HepG2 (cell line): ENCODE data around the gene RAI14. TPM values are rescaled to one million over a fixed set of nuclear protein-coding genes. Genes with fewer than 3 reads are reported as not detected.

Experiments
- ATAC-seq: fragments of 200-7000 bp; cut with Tn5 transposase; 3 replicates; pipeline ENCODE4 v1.9.1; 2020; ENCODE audit warnings: mild to moderate bottlenecking, moderate library complexity
- BruUV-seq: library from RNA; stranded (reverse); fragments of 400-500 nt; replicated peaks from 2 replicates; lab custom pipeline; 2021; lab: Mats Ljungman, UMichigan
- CTCF ChIA-PET: fragments of 300-600 bp; formaldehyde crosslinking; extraction: SDS; loops from one replicate; lab custom pipeline; 2021; ENCODE audit warnings: low total read pairs, inconsistent platforms, low intra/inter-chr PET ratio; lab: Yijun Ruan, JAX
- POLR2A ChIA-PET: fragments of 350-600 bp; sonication (Branson Sonifier 250); formaldehyde crosslinking; loops from one replicate; lab custom pipeline; 2020; ENCODE audit warnings: antibody characterized with exemption, inconsistent platforms; lab: Yijun Ruan, JAX
- DNase-seq: peaks from one replicate; pipeline ENCODE4 v3.0.0-alpha.2; 2015; ENCODE audit warnings: low spot score
- FAIRE-seq: peaks from 3 replicates; lab custom pipeline; 2011; peaks lifted over from hg19 to GRCh38; lab: Jason Lieb, UNC
- H2AFZ ChIP-seq: one replicate; pipeline ENCODE4 v1.6.1; 2011; ENCODE audit warnings: low read length, inconsistent platforms
- H3K27ac ChIP-seq: fragments of 300-600 bp; 3 replicates; pipeline ENCODE4 v1.8.0; 2011; ENCODE audit warnings: mixed run types, mild to moderate bottlenecking, mixed read lengths, low read length, inconsistent platforms; ENCODE audit not compliant: insufficient read depth; ENCODE audit errors: extremely low read length
- H3K27me3 ChIP-seq, 2 experiments: fragments of 200-600 bp in 1 of 2; 2 replicates in 1 of 2; 3 replicates in 1 of 2; pipeline versions ENCODE4 v1.6.0 to v1.8.0; 2011; ENCODE audit warnings: low read length in 2 of 2, mild to moderate bottlenecking in 2 of 2, moderate library complexity in 2 of 2, inconsistent platforms in 1 of 2; ENCODE audit not compliant: insufficient read depth in 2 of 2, control insufficient read depth in 1 of 2
- H3K36me3 ChIP-seq, 2 experiments: fragments of 200-600 bp in 1 of 2; replicated peaks in 1 of 2; 2 replicates in 1 of 2; 3 replicates in 1 of 2; pipeline versions ENCODE4 v1.5.1 to v1.8.0; 2011; ENCODE audit warnings: low read length in 2 of 2, inconsistent platforms in 1 of 2; ENCODE audit not compliant: insufficient read depth in 2 of 2, control insufficient read depth in 1 of 2
- H3K4me1 ChIP-seq: 2 replicates; pipeline ENCODE4 v1.5.1; 2012; ENCODE audit warnings: low read length, inconsistent platforms; ENCODE audit not compliant: insufficient read depth
- H3K4me2 ChIP-seq: 2 replicates; pipeline ENCODE4 v1.6.0; 2011; ENCODE audit warnings: low read depth, low read length, inconsistent platforms
- H3K4me3 ChIP-seq, 3 experiments: fragments of 200-600 bp in 1 of 3; sonication (generic), shearing (Covaris generic) in 1 of 3; replicated peaks in 1 of 3; 2 replicates each; pipeline ENCODE4 v1.5.1; 2011 to 2016; ENCODE audit warnings: low read length in 3 of 3, inconsistent platforms in 2 of 3, low read depth in 2 of 3, mild to moderate bottlenecking in 2 of 3, control low read depth in 1 of 3, mixed read lengths in 1 of 3; ENCODE audit not compliant: insufficient read depth in 1 of 3
- H3K79me2 ChIP-seq: one replicate; pipeline ENCODE4 v1.6.1; 2011; ENCODE audit warnings: low read length, inconsistent platforms; ENCODE audit not compliant: insufficient read depth
- H3K9ac ChIP-seq: 2 replicates; pipeline ENCODE4 v1.6.0; 2011; ENCODE audit warnings: mild to moderate bottlenecking, low read depth, low read length, inconsistent platforms; ENCODE audit not compliant: insufficient read depth
- H3K9me3 ChIP-seq: 2 replicates; pipeline ENCODE4 v1.5.1; 2012; ENCODE audit warnings: mild to moderate bottlenecking, low read length
- H4K20me1 ChIP-seq: 2 replicates; pipeline ENCODE4 v1.6.0; 2011; ENCODE audit warnings: inconsistent platforms, mild to moderate bottlenecking, low read length, moderate library complexity; ENCODE audit not compliant: insufficient read depth
- ETV5 ChIP-seq: IDR thresholded peaks from 2 replicates; pipeline ENCODE4 v1.6.1; 2018; ENCODE audit warnings: missing biosample characterization, missing genetic modification reagents, inconsistent platforms, borderline replicate concordance
- MED13 ChIP-seq: sonication (generic); formaldehyde crosslinking; IDR thresholded peaks from 2 replicates; pipeline ENCODE4 v1.5.0; 2020; ENCODE audit warnings: missing genetic modification reagents
- PRDM15 ChIP-seq: sonication (generic); formaldehyde crosslinking; IDR thresholded peaks from 2 replicates; pipeline ENCODE4 v1.4.0; 2020; ENCODE audit warnings: missing genetic modification reagents
- ZBTB1 ChIP-seq: sonication (generic); formaldehyde crosslinking; IDR thresholded peaks from 2 replicates; pipeline ENCODE4 v1.4.0; 2020; ENCODE audit warnings: missing genetic modification reagents, borderline replicate concordance
- ZNF816 ChIP-seq: sonication (generic); formaldehyde crosslinking; IDR thresholded peaks from 2 replicates; pipeline ENCODE4 v1.8.0; 2022; ENCODE audit warnings: missing genetic modification reagents, mild to moderate bottlenecking, borderline replicate concordance
- WGBS: methylation state at CpG from one replicate; pipeline ENCODE4 v1.1.6; 2017; ENCODE audit warnings: low lambda C conversion rate; 5-methylcytosine and 5-hydroxymethylcytosine counted together
- in situ Hi-C: cut with HindIII; loops from 2 replicates; pipeline ENCODE4 v1.10.0; 2017; ENCODE audit warnings: low pct_unique_long_range_greater_than_20kb; ENCODE audit not compliant: extremely low pct_ligation_motif_present
- intact Hi-C: fragments of 100-400 bp; cut with micrococcal nuclease; formaldehyde crosslinking; loops from one replicate; pipeline ENCODE4 v1.10.0; 2022; ENCODE audit not compliant: unreplicated experiment
- polyA plus RNA-seq, 8 experiments: library from polyadenylated mRNA; depleted of rRNA in 3 of 8; stranded (reverse) in 7 of 8; unstranded in 1 of 8; fragments of >200 nt; fragmentation: Illumina TruSeq in 4 of 8; extraction: Trizol in 4 of 8; gene quantifications; 2 replicates each; pipeline versions ENCODE4 v1.2.1 to v1.2.3, GENCODE V29; 2011 to 2016; ENCODE audit warnings: low read depth in 4 of 8, missing spikeins in 1 of 8, mixed read lengths in 1 of 8; ENCODE audit not compliant: insufficient read depth in 1 of 8
- total RNA-seq, 5 experiments: library from RNA; depleted of rRNA; stranded (reverse); fragments of >200 nt; fragmentation: Illumina TruSeq; extraction: Trizol; gene quantifications; 2 replicates each; pipeline ENCODE4 v1.2.3, GENCODE V29; 2016; ENCODE audit warnings: low read depth in 1 of 5

Gene RAI14
- total and polyA plus RNA-seq, 2 of the 13 experiments (the other 11 are each of a cell fraction or from before 2014, with no cell fraction given), result 12.6 to 18.2 TPM

GRCh38 chr5:34616651-34617050 is 39.5 kb upstream of the RAI14 start:
- no peaks in the 10 kb centered on the region for H3K9me3 ChIP-seq
- H3K9ac ChIP-seq, result no peak overlapping the region
- no peaks in the 10 kb centered on the region for H3K4me1 ChIP-seq
- no peaks in the 10 kb centered on the region for H3K79me2 ChIP-seq
- no peaks in the 10 kb centered on the region for H4K20me1 ChIP-seq
- BruUV-seq, result no TSS peak
- TF ChIP-seq ZBTB1 (CRISPR knock-in tag) (no peak), ETV5 (CRISPR knock-in tag) (no peak), ZNF816 (CRISPR knock-in tag) (no peak), PRDM15 (CRISPR knock-in tag) (no peak), MED13 (CRISPR knock-in tag) (no peak)
- TF ChIP-seq, all 625 proteins: peak for 0
- WGBS, result 7% methylated on average over 1 of the region's 1 CpG
- in situ Hi-C loops, result no loop called here
- Histone ChIP-seq H2AFZ (no peak overlapping the region), H3K27ac (no peak overlapping the region), H3K4me2 (no peak overlapping the region), H3K36me3 (no peaks in the 10 kb centered on the region), H3K27me3 (no peaks in the 10 kb centered on the region), H3K4me3 (no peak overlapping the region)
- CTCF ChIA-PET, result no interaction called here
- DNase-seq (no peak), ATAC-seq (no peak), FAIRE-seq (no peak)
- POLR2A ChIA-PET, result no interaction called here
- intact Hi-C loops, result no loop called here
